GM23338 (cell line): ENCODE measurements around the gene BAHCC1. TPM values are rescaled to one million over a fixed set of nuclear protein-coding genes. Genes with fewer than 3 reads are reported as not detected.

Experiments used
- ATAC-seq: fragments of 200-7000 bp; cut with Tn5 transposase; 3 replicates; pipeline ENCODE4 v1.9.1; 2020
- DNase-seq: peaks from one replicate; pipeline ENCODE4 v3.0.0-alpha.2; 2015; ENCODE audit warnings: low spot score
- H2AFZ ChIP-seq: fragments of 200-600 bp; sonication (generic); 2 replicates; pipeline ENCODE4 v1.8.0; 2016; ENCODE audit warnings: antibody characterized with exemption, mild to moderate bottlenecking, moderate library complexity
- H3F3A ChIP-seq: fragments of 200-600 bp; sonication (generic); replicated peaks from 2 replicates; pipeline ENCODE4 v1.8.0; 2017; ENCODE audit warnings: antibody characterized with exemption, mixed run types, low read depth
- H3K27ac ChIP-seq: fragments of 200-600 bp; sonication (generic); 2 replicates; pipeline ENCODE4 v1.6.1; 2016; ENCODE audit warnings: low read depth
- H3K27me3 ChIP-seq: fragments of 200-600 bp; sonication (generic); 2 replicates; pipeline ENCODE4 v1.8.0; 2016; ENCODE audit warnings: mild to moderate bottlenecking, mixed run types, moderate library complexity; ENCODE audit not compliant: insufficient read depth
- H3K36me3 ChIP-seq: fragments of 200-600 bp; sonication (generic); 2 replicates; pipeline ENCODE4 v1.8.0; 2016; ENCODE audit warnings: mild to moderate bottlenecking; ENCODE audit not compliant: insufficient read depth
- H3K4me1 ChIP-seq: fragments of 200-600 bp; sonication (generic); 2 replicates; pipeline ENCODE4 v1.8.0; 2016; ENCODE audit warnings: mild to moderate bottlenecking, moderate library complexity; ENCODE audit not compliant: insufficient read depth
- H3K4me2 ChIP-seq: fragments of 200-600 bp; sonication (generic); 2 replicates; pipeline ENCODE4 v1.7.1; 2017; ENCODE audit warnings: mixed run types
- H3K4me3 ChIP-seq: fragments of 200-600 bp; sonication (generic); 2 replicates; pipeline ENCODE4 v1.6.1; 2016; ENCODE audit warnings: mixed run types
- H3K79me2 ChIP-seq: fragments of 200-600 bp; sonication (generic); replicated peaks from 2 replicates; pipeline ENCODE4 v1.8.0; 2017; ENCODE audit warnings: mild to moderate bottlenecking; ENCODE audit not compliant: insufficient read depth
- H3K9me2 ChIP-seq: fragments of 200-600 bp; sonication (generic); 2 replicates; pipeline ENCODE4 v1.8.0; 2017; ENCODE audit not compliant: insufficient read depth
- H4K20me1 ChIP-seq: fragments of 200-600 bp; sonication (generic); replicated peaks from 2 replicates; pipeline ENCODE4 v1.8.0; 2017; ENCODE audit warnings: mild to moderate bottlenecking; ENCODE audit not compliant: insufficient read depth
- H3K27ac Mint-ChIP-seq: 2 replicates; pipeline ENCODE4 v1.8.0; 2020; ENCODE audit warnings: inconsistent platforms, mild to moderate bottlenecking, moderate library complexity, mixed read lengths
- H3K27me3 Mint-ChIP-seq: 3 replicates; pipeline ENCODE4 v1.8.0; 2022; ENCODE audit warnings: low read depth, mild to moderate bottlenecking, moderate library complexity, mixed read lengths, inconsistent platforms; ENCODE audit not compliant: insufficient read depth, poor library complexity
- H3K36me3 Mint-ChIP-seq: 3 replicates; pipeline ENCODE4 v1.8.0; 2021; ENCODE audit warnings: low read depth, mild to moderate bottlenecking, inconsistent platforms, moderate library complexity, mixed read lengths
- H3K4me1 Mint-ChIP-seq: 3 replicates; pipeline ENCODE4 v1.8.0; 2020; ENCODE audit warnings: mild to moderate bottlenecking, inconsistent platforms, mixed read lengths
- H3K4me3 Mint-ChIP-seq: 3 replicates; pipeline ENCODE4 v1.8.0; 2021; ENCODE audit warnings: moderate library complexity, mild to moderate bottlenecking, inconsistent platforms, mixed read lengths
- H3K9me3 Mint-ChIP-seq: 3 replicates; pipeline ENCODE4 v1.8.0; 2020; ENCODE audit warnings: moderate library complexity, mild to moderate bottlenecking, inconsistent platforms, mixed read lengths
- CREB1 ChIP-seq: fragments of 250-450 bp; sonication (Bioruptor Pico); IDR thresholded peaks from 2 replicates; pipeline ENCODE4 v1.5.0; 2020; ENCODE audit warnings: low read depth, mild to moderate bottlenecking, moderate library complexity
- EZH2 ChIP-seq: fragments of 200-600 bp; sonication (generic); IDR thresholded peaks from one replicate; pipeline ENCODE4 v1.8.0; 2017; ENCODE audit warnings: antibody characterized with exemption, mild to moderate bottlenecking, low read depth; ENCODE audit not compliant: unreplicated experiment
- EZH2phosphoT487 ChIP-seq: fragments of 200-600 bp; sonication (generic); IDR thresholded peaks from one replicate; pipeline ENCODE4 v1.8.1; 2018; ENCODE audit warnings: antibody characterized with exemption; ENCODE audit not compliant: unreplicated experiment
- JUNB ChIP-seq: IDR thresholded peaks from one replicate; pipeline ENCODE4 v1.6.1; 2016; ENCODE audit warnings: antibody characterized with exemption; ENCODE audit not compliant: unreplicated experiment
- NANOG ChIP-seq: IDR thresholded peaks from 2 replicates; pipeline ENCODE4 v1.6.1; 2016; ENCODE audit warnings: antibody characterized with exemption, borderline replicate concordance
- POLR2AphosphoS5 ChIP-seq: IDR thresholded peaks from 2 replicates; pipeline ENCODE4 v1.6.1; 2016; ENCODE audit warnings: antibody characterized with exemption, low read depth
- STAT1 ChIP-seq: IDR thresholded peaks from one replicate; pipeline ENCODE4 v1.6.1; 2016; ENCODE audit warnings: antibody characterized with exemption; ENCODE audit not compliant: unreplicated experiment
- ZNF114 ChIP-seq: fragments of 250-450 bp; sonication (Bioruptor Pico); IDR thresholded peaks from 2 replicates; pipeline ENCODE4 v1.5.0; 2020; ENCODE audit warnings: mild to moderate bottlenecking, moderate library complexity
- ZNF331 ChIP-seq: fragments of 250-450 bp; sonication (Bioruptor Pico); IDR thresholded peaks from 2 replicates; pipeline ENCODE4 v1.5.0; 2020; ENCODE audit warnings: low read depth, mild to moderate bottlenecking, moderate library complexity
- ZNF462 ChIP-seq: fragments of 250-450 bp; sonication (Bioruptor Pico); IDR thresholded peaks from 2 replicates; pipeline ENCODE4 v1.5.0; 2020; ENCODE audit warnings: mild to moderate bottlenecking, moderate library complexity
- polyA plus RNA-seq: library from polyadenylated mRNA; unstranded; fragments of >200 nt; fragmentation: Nextera tagmentation; extraction: Ambion mirVana; gene quantifications from 2 replicates; pipeline ENCODE4 v1.2.1, GENCODE V29; 2016
- total RNA-seq: library from RNA; depleted of rRNA; stranded (reverse); fragments of >200 nt; shearing (Covaris generic); gene quantifications from 2 replicates; pipeline ENCODE4 v1.2.3, GENCODE V29; 2014
- TF ChIP-seq, protein P1 (sequence below): IDR thresholded peaks from one replicate; pipeline ENCODE4 v1.6.1; 2018; ENCODE audit warnings: antibody characterized with exemption; ENCODE audit not compliant: unreplicated experiment
- TF ChIP-seq, protein P2 (sequence below), 2 experiments: fragments of 200-600 bp in 1 of 2; sonication (generic) in 1 of 2; conservative IDR thresholded peaks; 2 replicates each; pipeline versions ENCODE4 v1.5.1 to v1.6.1; 2016 to 2017; ENCODE audit warnings: antibody characterized with exemption in 2 of 2, low read depth in 2 of 2, mild to moderate bottlenecking in 2 of 2, moderate library complexity in 1 of 2
- TF ChIP-seq, protein P3 (sequence below): IDR thresholded peaks from 2 replicates; pipeline ENCODE4 v1.6.1; 2016; ENCODE audit warnings: antibody characterized with exemption

Gene BAHCC1
- total and polyA plus RNA-seq, 2 experiments from 2014 or later = 0.24 to 1.1 TPM

DNA sequence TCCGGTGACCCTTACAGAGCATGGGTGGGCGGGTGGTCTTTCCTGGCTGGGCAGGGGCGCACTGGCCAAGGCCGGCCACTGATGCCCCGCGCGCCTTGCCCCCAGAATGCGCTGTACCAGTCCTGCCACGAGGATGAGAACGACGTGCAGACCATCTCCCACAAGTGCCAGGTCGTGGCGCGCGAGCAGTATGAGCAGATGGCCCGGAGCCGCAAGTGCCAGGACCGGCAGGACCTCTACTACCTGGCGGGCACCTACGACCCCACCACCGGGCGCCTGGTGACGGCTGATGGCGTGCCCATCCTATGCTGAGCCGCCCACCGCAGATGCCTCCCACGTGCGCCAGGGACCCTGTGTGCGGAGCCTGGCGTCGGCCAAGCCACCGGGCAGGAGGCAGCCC, 68.2 kb downstream of the BAHCC1 start:
- no peaks in the 10 kb centered on the region for H3K36me3 ChIP-seq
- no peaks in the 10 kb centered on the region; the same call in 2 of the 3 replicates for H3K9me3 Mint-ChIP-seq
- no peaks in the 10 kb centered on the region for H3F3A ChIP-seq

More for the DNA sequence above, 68.2 kb downstream of the BAHCC1 start:
- H3K4me1 ChIP-seq = no peaks in the 10 kb centered on the region
- H3K9me2 ChIP-seq = no peaks in the 10 kb centered on the region
- no peak overlapping the region for H3K27ac ChIP-seq
- no peak for ATAC-seq
- H3K27me3 Mint-ChIP-seq = peaks cover 6% of the 10 kb centered on the region
- H3K4me3 Mint-ChIP-seq = no peak overlapping the region
- H3K4me3 ChIP-seq = no peak overlapping the region
- TF ChIP-seq ZNF462 (CRISPR knock-in tag) (no peak), EZH2phosphoT487 (no peak), CREB1 (CRISPR knock-in tag) (no peak), POLR2AphosphoS5 (no peak), EZH2 (no peak), ZNF114 (CRISPR knock-in tag) (no peak), ZNF331 (CRISPR knock-in tag) (no peak), STAT1 (no peak), JUNB (no peak), NANOG (no peak)
- TF ChIP-seq, protein P1, sequence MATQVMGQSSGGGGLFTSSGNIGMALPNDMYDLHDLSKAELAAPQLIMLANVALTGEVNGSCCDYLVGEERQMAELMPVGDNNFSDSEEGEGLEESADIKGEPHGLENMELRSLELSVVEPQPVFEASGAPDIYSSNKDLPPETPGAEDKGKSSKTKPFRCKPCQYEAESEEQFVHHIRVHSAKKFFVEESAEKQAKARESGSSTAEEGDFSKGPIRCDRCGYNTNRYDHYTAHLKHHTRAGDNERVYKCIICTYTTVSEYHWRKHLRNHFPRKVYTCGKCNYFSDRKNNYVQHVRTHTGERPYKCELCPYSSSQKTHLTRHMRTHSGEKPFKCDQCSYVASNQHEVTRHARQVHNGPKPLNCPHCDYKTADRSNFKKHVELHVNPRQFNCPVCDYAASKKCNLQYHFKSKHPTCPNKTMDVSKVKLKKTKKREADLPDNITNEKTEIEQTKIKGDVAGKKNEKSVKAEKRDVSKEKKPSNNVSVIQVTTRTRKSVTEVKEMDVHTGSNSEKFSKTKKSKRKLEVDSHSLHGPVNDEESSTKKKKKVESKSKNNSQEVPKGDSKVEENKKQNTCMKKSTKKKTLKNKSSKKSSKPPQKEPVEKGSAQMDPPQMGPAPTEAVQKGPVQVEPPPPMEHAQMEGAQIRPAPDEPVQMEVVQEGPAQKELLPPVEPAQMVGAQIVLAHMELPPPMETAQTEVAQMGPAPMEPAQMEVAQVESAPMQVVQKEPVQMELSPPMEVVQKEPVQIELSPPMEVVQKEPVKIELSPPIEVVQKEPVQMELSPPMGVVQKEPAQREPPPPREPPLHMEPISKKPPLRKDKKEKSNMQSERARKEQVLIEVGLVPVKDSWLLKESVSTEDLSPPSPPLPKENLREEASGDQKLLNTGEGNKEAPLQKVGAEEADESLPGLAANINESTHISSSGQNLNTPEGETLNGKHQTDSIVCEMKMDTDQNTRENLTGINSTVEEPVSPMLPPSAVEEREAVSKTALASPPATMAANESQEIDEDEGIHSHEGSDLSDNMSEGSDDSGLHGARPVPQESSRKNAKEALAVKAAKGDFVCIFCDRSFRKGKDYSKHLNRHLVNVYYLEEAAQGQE = no peak
- TF ChIP-seq, protein P2, sequence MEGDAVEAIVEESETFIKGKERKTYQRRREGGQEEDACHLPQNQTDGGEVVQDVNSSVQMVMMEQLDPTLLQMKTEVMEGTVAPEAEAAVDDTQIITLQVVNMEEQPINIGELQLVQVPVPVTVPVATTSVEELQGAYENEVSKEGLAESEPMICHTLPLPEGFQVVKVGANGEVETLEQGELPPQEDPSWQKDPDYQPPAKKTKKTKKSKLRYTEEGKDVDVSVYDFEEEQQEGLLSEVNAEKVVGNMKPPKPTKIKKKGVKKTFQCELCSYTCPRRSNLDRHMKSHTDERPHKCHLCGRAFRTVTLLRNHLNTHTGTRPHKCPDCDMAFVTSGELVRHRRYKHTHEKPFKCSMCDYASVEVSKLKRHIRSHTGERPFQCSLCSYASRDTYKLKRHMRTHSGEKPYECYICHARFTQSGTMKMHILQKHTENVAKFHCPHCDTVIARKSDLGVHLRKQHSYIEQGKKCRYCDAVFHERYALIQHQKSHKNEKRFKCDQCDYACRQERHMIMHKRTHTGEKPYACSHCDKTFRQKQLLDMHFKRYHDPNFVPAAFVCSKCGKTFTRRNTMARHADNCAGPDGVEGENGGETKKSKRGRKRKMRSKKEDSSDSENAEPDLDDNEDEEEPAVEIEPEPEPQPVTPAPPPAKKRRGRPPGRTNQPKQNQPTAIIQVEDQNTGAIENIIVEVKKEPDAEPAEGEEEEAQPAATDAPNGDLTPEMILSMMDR (conservative IDR thresholded peaks at IDR 0.05; ENCODE audit: low read depth in 2 of 2) = no peak
- TF ChIP-seq, protein P3, sequence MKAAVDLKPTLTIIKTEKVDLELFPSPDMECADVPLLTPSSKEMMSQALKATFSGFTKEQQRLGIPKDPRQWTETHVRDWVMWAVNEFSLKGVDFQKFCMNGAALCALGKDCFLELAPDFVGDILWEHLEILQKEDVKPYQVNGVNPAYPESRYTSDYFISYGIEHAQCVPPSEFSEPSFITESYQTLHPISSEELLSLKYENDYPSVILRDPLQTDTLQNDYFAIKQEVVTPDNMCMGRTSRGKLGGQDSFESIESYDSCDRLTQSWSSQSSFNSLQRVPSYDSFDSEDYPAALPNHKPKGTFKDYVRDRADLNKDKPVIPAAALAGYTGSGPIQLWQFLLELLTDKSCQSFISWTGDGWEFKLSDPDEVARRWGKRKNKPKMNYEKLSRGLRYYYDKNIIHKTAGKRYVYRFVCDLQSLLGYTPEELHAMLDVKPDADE = no peak
- no peak overlapping the region for H3K4me2 ChIP-seq
- DNase-seq = no peak
- no peaks in the 10 kb centered on the region for H3K36me3 Mint-ChIP-seq
- H3K79me2 ChIP-seq = no peaks in the 10 kb centered on the region
- H3K27ac Mint-ChIP-seq = no peak overlapping the region
- H3K4me1 Mint-ChIP-seq = peaks cover 4% of the 10 kb centered on the region; the same call in 2 of the 3 replicates
- no peak overlapping the region for H2AFZ ChIP-seq
- no peaks in the 10 kb centered on the region for H4K20me1 ChIP-seq
- no peaks in the 10 kb centered on the region for H3K27me3 ChIP-seq
